ENCODE results near the gene CTNNA3.
"Not testable (repeated sequence)": the region's sequence is repeated elsewhere in the genome, so short reads cannot be mapped to it uniquely, and the experiment has no call there.

Gene CTNNA3

DNA sequence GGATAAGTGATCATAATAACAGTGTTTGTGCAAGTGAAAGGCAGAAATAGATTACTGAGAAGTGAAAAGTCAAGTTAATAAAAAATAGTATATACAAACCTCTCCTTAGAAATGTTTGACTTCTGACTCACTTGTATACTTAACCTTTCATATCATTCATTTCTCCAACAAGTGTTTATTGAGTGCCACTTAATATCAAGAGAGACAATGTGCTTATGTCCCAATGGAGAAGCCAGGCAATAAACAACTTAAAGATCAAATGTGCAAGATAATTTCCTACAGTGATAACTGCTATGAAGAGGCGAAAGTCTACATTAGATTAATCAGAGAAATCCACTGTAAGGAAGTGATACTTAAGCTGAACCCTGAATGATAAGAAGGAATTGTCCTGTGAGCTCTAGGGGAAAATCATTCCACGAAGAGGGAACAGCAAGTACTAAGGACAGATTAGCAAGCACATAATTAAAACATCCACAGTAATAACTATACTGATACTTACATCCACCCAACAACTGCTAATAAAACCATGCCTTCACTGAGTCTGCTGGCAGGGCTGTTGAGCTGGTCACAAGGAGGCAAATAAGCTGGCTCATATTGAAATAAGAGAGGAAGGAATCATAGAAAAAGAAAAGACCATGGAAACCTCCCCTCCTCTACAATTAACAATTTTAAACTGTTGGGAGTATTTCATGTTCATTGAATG lies 203.5 kb downstream of the CTNNA3 start:
- ATAC-seq = no peak

DNA sequence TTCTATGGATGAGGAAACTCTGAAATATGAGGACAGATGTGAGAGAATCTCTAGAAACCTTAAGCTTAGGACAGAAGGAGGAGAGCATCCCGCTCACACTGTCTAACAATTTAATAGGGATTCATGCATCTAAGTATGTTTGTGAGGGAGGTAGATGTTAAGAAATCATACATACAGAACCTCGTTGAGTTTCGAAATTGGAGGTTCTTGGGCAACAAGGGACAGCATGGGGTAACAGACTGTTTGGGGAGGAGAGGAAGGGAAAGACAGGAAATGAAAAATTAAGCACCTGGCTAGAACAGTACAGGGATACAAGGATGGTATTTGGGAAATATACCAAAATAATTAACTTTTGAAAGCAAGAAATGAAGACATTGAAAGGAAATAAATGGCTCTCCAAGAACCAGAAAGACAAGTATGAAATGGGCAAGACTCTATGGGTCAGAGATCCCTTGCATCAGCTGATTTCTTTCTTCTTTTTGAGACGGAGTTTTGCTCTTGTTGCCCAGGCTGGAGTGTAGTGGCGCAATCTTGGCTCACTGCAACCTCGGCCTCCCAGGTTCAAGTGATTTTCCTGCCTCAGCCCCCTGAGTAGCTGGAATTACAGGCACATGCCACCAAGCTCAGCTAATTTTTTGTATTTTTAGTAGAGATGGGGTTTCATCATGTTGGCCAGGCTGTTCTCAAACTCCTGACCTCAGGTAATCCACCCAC lies 207.9 kb downstream of the CTNNA3 start:
- no peak for ATAC-seq

- ATAC-seq = no peak
These were observed 208.8 kb downstream of the CTNNA3 start for GRCh38 chr10:67487199-67487598.

GRCh38 chr10:67477868-67478267 lies 218.1 kb downstream of the CTNNA3 start:
- ATAC-seq = no peak

DNA sequence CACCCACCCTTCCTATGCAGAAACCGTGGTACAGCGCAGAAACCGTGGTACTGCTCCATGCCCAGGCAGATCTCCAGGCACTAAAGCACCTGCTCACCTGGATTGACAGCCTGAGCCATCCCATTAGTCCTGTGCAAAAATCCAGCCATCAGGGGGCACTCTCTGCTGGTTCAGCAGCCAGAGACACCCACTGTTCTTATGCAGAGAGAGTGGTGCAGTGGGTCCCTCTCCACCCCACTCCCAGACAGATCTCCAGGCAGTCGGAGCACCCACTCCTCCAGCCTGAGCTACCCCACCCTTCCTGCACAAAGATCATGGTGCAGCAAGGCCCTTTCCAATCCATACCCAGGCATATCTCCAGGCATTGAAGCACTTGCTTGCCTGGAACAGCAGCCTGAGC lies 219.8 kb downstream of the CTNNA3 start:
- ATAC-seq = no peak

DNA sequence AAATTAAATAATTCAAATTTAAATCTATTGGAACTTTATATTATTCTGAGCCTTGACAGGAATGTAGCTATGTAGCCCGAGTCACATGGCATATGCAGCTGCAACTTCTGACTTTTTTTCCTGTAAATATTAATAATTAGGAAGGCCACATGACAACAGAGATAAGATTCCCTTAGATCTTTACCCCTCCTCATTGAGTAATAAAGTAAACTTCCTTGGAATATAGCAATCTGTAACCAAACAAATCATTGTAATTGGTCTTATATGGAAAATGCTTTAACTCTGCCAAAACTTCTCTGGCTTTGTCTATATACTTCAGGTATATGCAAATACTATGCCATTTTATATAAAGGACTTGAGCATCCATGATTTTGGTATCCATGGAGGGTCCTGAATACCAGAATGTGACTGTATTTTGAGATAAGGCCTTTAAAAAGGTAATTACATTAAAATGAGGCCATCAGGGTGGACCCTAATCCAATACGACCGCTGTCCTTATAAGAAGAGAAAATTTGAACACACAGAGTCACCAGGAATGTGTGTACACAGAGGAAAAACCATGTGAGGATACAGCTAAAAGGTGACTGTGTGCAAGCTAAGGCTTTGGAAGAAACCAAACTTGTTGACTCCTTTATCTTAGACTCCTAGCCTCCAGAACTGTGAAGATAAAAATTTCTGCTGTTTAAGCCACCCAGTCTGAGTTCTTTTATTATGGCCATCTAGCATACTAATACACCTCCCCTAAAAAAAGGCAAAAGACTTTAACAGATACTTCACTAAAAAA lies 222.0 kb downstream of the CTNNA3 start:
- no peak for ATAC-seq

GRCh38 chr10:67471022-67471421 lies 225.0 kb downstream of the CTNNA3 start:
- no peak for ATAC-seq

- no peak for ATAC-seq
These were observed 231.7 kb downstream of the CTNNA3 start for GRCh38 chr10:67464278-67464677.

DNA sequence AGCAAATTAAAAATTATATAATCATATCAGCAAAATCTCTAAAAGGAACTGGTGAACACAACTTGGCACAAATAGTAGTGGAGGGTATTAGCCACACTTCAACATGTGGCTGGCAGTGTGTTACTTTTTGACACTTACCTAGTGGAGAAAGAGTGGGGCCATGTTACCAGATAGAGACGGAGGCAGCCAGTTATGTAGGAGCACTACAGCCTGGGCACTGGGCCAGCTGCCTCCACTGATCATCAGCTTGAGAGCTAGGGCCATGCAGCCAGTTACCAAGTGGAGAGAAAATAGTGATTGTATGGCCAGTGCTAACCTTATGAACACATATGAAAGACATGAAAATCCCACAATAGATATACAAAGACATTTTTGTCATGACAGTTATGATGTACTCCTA lies 243.1 kb downstream of the CTNNA3 start:
- ATAC-seq = no peak

GRCh38 chr10:67438605-67439304 lies 257.2 kb downstream of the CTNNA3 start:
- ATAC-seq = no peak

DNA sequence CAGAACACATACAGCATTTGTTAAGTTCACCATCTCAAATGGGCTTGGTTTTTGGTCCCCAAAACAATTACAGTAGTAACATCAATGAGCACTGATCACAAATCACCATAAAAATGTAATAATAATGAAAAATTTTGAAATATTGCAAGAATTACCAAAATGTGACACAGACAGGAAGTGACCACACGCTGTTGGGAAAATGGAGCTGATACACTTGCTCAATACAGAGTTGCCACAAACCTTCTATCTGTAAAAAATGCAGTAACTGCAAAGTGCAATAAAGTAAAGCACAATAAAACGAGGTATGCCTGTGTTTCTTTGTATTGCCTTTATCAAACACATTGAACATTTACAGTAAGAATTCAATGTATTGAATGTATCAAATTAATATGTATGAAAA lies 262.7 kb downstream of the CTNNA3 start:
- ATAC-seq = no peak

DNA sequence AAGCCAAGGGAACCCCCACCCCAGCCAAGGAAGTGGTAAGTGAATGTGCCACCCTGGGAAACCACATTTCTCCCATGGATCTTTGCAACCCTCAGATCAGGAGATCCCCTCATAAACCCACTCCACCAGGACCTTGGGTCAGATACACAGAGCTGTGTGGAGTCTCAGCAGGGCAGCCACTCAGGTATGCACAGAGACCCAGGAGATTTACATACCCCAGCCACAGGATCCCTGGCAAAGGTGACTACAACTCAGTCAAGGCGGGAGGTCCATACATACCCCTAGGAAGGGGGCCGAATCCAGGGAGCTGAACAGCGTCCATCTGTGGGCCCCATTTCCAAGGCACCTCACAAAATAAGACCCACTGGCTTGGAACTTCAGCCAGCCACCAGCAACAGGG lies 293.4 kb downstream of the CTNNA3 start:
- ATAC-seq = no peak

- ATAC-seq = no peak
These were observed 294.3 kb downstream of the CTNNA3 start for GRCh38 chr10:67401711-67402110.

DNA sequence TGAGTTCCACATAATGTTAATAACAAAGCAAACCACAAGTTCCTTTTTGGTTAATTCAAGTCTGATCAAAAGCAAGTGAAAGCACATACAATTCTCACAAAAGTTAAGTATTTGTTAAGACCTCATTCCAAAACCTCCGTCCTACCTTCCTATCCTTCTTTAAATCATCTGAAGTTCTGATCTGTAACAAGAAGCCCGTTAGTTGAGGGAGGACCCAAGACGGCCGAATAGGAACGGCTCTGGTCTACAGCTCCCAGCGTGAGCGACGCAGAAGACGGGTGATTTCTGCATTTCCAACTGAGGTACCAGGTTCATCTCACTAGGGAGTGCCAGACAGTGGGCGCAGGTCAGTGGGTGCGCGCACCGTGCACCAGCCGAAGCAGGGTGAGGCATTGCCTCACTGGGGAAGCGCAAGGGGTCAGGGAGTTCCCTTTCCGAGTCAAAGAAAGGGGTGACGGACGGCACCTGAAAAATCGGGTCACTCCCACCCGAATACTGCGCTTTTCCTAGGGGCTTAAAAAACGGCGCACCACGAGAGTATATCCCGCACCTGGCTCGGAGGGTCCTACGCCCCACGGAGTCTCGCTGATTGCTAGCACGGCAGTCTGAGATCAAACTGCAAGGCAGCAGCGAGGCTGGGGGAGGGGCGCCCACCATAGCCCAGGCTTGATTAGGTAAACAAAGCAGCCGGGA lies 309.0 kb downstream of the CTNNA3 start:
- ATAC-seq = not testable (repeated sequence)

- no peak for ATAC-seq
These were observed 309.7 kb downstream of the CTNNA3 start for GRCh38 chr10:67386260-67386659.

DNA sequence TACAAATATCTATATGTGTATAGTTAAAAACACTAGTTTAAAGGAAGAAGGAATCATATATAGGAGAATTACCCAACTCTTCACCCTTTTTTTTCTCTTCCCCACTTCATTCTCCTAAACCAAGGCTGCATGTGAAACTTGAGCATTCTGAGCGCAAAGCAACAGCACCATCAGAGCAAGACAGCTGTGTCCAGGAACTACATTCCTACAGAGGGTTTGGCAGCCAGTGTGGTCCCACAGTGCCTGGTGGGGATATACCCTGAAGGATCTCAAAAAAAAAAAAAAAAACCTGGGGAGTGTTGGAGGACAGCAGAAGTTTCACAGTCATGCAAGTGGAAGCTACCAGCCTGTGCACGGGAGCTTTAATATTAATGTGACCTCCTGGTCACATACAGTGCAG lies 310.4 kb downstream of the CTNNA3 start:
- no peak for ATAC-seq

- ATAC-seq = no peak
These were observed 310.9 kb downstream of the CTNNA3 start for GRCh38 chr10:67385089-67385488.

GRCh38 chr10:67331121-67331910 lies 364.7 kb downstream of the CTNNA3 start:
- ATAC-seq = no peak

DNA sequence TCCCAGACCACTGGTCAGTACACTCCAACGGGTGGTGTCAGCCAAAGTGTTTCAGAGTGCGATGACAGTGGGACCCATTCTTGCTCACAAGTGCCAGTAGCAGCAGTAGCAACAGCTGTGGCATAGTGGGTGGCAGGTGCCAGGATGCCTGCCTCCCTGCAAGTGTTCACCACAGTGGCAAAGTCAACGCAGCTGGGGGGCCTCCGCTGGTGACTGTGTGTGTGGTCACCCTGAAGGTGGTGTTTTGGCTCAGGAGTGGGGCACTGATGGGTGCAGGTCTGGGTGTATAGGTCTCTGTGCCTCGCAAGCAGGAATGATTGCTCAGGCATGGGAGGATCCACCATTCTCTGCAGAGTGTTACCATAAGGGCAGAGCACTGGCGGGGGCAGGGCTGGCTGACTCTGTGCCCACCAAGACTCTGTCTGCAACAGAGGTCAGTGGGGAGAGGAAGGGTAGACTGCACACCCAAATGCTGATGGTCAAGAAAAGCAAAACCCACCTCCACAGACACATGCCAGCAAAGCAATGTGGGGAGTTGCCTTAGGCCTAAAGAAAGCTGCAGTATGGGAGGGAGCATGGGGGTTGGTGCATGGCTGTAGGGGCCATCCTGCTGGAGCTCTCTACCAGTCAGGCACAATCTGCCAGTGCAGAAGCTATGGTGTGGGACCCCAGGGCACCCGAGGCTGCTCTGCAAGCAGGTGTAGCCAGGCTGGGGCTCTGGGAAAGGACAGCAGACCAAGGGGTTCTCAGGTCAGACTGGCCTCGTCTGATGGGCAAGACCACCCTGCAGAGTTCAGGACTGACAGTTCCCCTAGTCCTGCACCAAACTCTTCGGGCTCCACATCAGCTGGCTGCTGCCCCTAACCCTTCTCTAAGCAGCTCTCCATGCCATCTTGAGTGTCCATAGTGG lies 368.1 kb downstream of the CTNNA3 start:
- no peak for ATAC-seq

- ATAC-seq = no peak
These were observed 376.0 kb downstream of the CTNNA3 start for GRCh38 chr10:67319976-67320375.

DNA sequence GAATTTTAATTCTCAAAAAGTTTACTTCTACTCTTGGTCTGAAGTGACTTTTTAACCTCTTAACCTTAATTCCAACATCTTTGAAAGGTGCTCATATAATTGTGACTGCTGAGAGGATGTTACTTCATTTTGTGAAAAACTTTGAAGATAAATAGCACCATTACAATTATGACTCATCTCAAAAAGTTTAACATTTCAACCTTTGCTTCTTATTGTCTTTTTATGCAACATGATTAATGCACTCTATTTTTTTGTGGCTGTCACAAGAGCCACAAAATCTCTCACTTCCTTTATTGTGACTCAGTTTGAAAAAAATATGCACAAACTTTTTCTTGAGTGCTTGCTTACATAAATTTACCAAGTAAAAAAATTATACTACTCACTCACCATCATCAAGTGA lies 387.1 kb downstream of the CTNNA3 start:
- no peak for ATAC-seq
